ENCODE data around the gene ZNF532.

GRCh38 chr18:58870130-58870529 lies 5.5 kb downstream of the ZNF532 start:
- TF ChIP-seq SNAI2 (CRISPR knock-in tag; IDR thresholded peaks at IDR 0.05): no peak
- TF ChIP-seq, protein P1, sequence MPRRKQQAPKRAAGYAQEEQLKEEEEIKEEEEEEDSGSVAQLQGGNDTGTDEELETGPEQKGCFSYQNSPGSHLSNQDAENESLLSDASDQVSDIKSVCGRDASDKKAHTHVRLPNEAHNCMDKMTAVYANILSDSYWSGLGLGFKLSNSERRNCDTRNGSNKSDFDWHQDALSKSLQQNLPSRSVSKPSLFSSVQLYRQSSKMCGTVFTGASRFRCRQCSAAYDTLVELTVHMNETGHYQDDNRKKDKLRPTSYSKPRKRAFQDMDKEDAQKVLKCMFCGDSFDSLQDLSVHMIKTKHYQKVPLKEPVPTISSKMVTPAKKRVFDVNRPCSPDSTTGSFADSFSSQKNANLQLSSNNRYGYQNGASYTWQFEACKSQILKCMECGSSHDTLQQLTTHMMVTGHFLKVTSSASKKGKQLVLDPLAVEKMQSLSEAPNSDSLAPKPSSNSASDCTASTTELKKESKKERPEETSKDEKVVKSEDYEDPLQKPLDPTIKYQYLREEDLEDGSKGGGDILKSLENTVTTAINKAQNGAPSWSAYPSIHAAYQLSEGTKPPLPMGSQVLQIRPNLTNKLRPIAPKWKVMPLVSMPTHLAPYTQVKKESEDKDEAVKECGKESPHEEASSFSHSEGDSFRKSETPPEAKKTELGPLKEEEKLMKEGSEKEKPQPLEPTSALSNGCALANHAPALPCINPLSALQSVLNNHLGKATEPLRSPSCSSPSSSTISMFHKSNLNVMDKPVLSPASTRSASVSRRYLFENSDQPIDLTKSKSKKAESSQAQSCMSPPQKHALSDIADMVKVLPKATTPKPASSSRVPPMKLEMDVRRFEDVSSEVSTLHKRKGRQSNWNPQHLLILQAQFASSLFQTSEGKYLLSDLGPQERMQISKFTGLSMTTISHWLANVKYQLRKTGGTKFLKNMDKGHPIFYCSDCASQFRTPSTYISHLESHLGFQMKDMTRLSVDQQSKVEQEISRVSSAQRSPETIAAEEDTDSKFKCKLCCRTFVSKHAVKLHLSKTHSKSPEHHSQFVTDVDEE (CRISPR knock-in tag; IDR thresholded peaks at IDR 0.05): no peak
- TF ChIP-seq, protein P2, sequence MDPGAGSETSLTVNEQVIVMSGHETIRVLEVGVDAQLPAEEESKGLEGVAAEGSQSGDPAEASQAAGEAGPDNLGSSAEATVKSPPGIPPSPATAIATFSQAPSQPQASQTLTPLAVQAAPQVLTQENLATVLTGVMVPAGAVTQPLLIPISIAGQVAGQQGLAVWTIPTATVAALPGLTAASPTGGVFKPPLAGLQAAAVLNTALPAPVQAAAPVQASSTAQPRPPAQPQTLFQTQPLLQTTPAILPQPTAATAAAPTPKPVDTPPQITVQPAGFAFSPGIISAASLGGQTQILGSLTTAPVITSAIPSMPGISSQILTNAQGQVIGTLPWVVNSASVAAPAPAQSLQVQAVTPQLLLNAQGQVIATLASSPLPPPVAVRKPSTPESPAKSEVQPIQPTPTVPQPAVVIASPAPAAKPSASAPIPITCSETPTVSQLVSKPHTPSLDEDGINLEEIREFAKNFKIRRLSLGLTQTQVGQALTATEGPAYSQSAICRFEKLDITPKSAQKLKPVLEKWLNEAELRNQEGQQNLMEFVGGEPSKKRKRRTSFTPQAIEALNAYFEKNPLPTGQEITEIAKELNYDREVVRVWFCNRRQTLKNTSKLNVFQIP (CRISPR knock-in tag; IDR thresholded peaks at IDR 0.05; ENCODE audit: borderline replicate concordance, low read depth): no peak

All from SK-N-SH treated with all-trans-retinoic acid at 6 μM for 48 hours (cell line).